GM12878 (cell line): Measurements from ENCODE around the gene METRN. TPM values are rescaled to one million over a fixed set of nuclear protein-coding genes. Genes with fewer than 3 reads are reported as not detected.

Source experiments
- BACH1 ChIP-seq: fragments of 450-650 bp; IDR thresholded peaks from 2 replicates; pipeline ENCODE4 v1.6.1; 2017; ENCODE audit warnings: mild to moderate bottlenecking, borderline replicate concordance
- EZH2 ChIP-seq: IDR thresholded peaks from 2 replicates; pipeline ENCODE4 v1.6.1; 2012; ENCODE audit warnings: low read depth, mild to moderate bottlenecking, control low read depth, inconsistent platforms, low read length, borderline replicate concordance; ENCODE audit not compliant: control insufficient read depth
- LARP7 ChIP-seq: fragments of 450-650 bp; IDR thresholded peaks from 2 replicates; pipeline ENCODE4 v1.6.1; 2017; ENCODE audit warnings: mild to moderate bottlenecking
- MEF2B ChIP-seq: fragments of 450-650 bp; IDR thresholded peaks from 2 replicates; pipeline ENCODE4 v1.6.1; 2018; ENCODE audit warnings: mild to moderate bottlenecking, moderate library complexity; ENCODE audit not compliant: partially characterized antibody, poor library complexity, severe bottlenecking
- MTA3 ChIP-seq: IDR thresholded peaks from 2 replicates; pipeline ENCODE4 v1.6.1; 2012; ENCODE audit warnings: low read length, inconsistent platforms, borderline replicate concordance
- MYC ChIP-seq: IDR thresholded peaks from 2 replicates; pipeline ENCODE4 v1.6.1; 2011; ENCODE audit warnings: mild to moderate bottlenecking, low read length, moderate library complexity, inconsistent platforms; ENCODE audit not compliant: insufficient read depth, insufficient replicate concordance, insufficient read length, severe bottlenecking
- NFIC ChIP-seq: IDR thresholded peaks from 2 replicates; pipeline ENCODE4 v1.6.1; 2012; ENCODE audit warnings: low read depth, mild to moderate bottlenecking, inconsistent platforms, low read length, moderate library complexity
- NR2C1 ChIP-seq: fragments of 450-650 bp; IDR thresholded peaks from 2 replicates; pipeline ENCODE4 v1.6.1; 2017; ENCODE audit warnings: antibody characterized with exemption, mild to moderate bottlenecking, moderate library complexity
- NR2C2 ChIP-seq: IDR thresholded peaks from 2 replicates; pipeline ENCODE4 v1.6.1; 2011; ENCODE audit warnings: borderline replicate concordance, low read depth; ENCODE audit not compliant: control insufficient read depth, insufficient read length
- PAX5 ChIP-seq: IDR thresholded peaks from 2 replicates; pipeline ENCODE4 v1.6.1; 2011; ENCODE audit warnings: low read depth, low read length, borderline replicate concordance
- POLR2AphosphoS5 ChIP-seq: IDR thresholded peaks from 2 replicates; pipeline ENCODE4 v1.6.1; 2011; ENCODE audit warnings: mild to moderate bottlenecking, low read length, inconsistent platforms
- RFX5 ChIP-seq: IDR thresholded peaks from 2 replicates; pipeline ENCODE4 v1.6.1; 2011; ENCODE audit warnings: low read depth, low read length, improper control_type of control experiment
- RUNX3 ChIP-seq: IDR thresholded peaks from 2 replicates; pipeline ENCODE4 v1.6.1; 2012; ENCODE audit warnings: low read length, inconsistent platforms
- SIN3A ChIP-seq: IDR thresholded peaks from 2 replicates; pipeline ENCODE4 v1.6.1; 2012; ENCODE audit warnings: low read depth, low read length, improper control_type of control experiment
- SMAD5 ChIP-seq: IDR thresholded peaks from 2 replicates; pipeline ENCODE4 v1.6.1; 2016; ENCODE audit warnings: antibody characterized with exemption, low read depth
- SMC3 ChIP-seq: IDR thresholded peaks from 2 replicates; pipeline ENCODE4 v1.6.1; 2011; ENCODE audit warnings: low read length, improper control_type of control experiment, borderline replicate concordance
- SPI1 ChIP-seq: IDR thresholded peaks from 2 replicates; pipeline ENCODE4 v1.6.1; 2011; ENCODE audit warnings: low read depth, mild to moderate bottlenecking, low read length, moderate library complexity, borderline replicate concordance; ENCODE audit not compliant: insufficient read depth
- SRF ChIP-seq, 2 experiments: IDR thresholded peaks; 2 replicates each; pipeline ENCODE4 v1.6.1; 2011; ENCODE audit warnings: low read depth in 2 of 2, low read length in 2 of 2, mild to moderate bottlenecking in 1 of 2, moderate library complexity in 1 of 2
- SUZ12 ChIP-seq: fragments of 200-600 bp; sonication (generic); IDR thresholded peaks from one replicate; pipeline ENCODE4 v1.6.1; 2018; ENCODE audit warnings: antibody characterized with exemption, mild to moderate bottlenecking; ENCODE audit not compliant: unreplicated experiment
- TARDBP ChIP-seq: IDR thresholded peaks from 2 replicates; pipeline ENCODE4 v1.6.1; 2016; ENCODE audit warnings: borderline replicate concordance
- TCF12 ChIP-seq: IDR thresholded peaks from 2 replicates; pipeline ENCODE4 v1.6.1; 2011; ENCODE audit warnings: low read depth, mild to moderate bottlenecking, low read length
- TCF3 ChIP-seq: IDR thresholded peaks from 2 replicates; pipeline ENCODE4 v1.6.1; 2012; ENCODE audit warnings: low read depth, mild to moderate bottlenecking, low read length, borderline replicate concordance; ENCODE audit not compliant: insufficient read depth
- polyA plus RNA-seq, 11 experiments: library from polyadenylated mRNA; depleted of rRNA in 4 of 11; unstranded in 6 of 11; stranded (reverse) in 5 of 11; fragments of >200 nt; fragmentation: Nextera tagmentation in 4 of 11; fragmentation: Illumina TruSeq in 1 of 11; extraction: Ambion mirVana in 4 of 11; extraction: Trizol in 1 of 11; gene quantifications; 1 replicate in 1 of 11; 2 replicates in 10 of 11; pipeline versions ENCODE4 v1.2.1 to v1.2.3, GENCODE V29; 2011 to 2016; ENCODE audit warnings: inconsistent platforms in 2 of 11, missing spikeins in 2 of 11, low read depth in 1 of 11
- total RNA-seq, 4 experiments: library from RNA; depleted of rRNA in 3 of 4; stranded (reverse); fragments of >200 nt in 3 of 4; fragmentation: Illumina TruSeq in 1 of 4; extraction: Trizol in 1 of 4; gene quantifications; 2 replicates each; pipeline versions ENCODE4 v1.2.1 to v1.2.3, GENCODE V29; 2013 to 2021
- TF ChIP-seq, protein P1 (sequence below): IDR thresholded peaks from 2 replicates; pipeline ENCODE4 v1.6.1; 2012; ENCODE audit warnings: improper control_type of control experiment, low read depth, low read length; ENCODE audit not compliant: insufficient replicate concordance
- TF ChIP-seq, protein P2 (sequence below): fragments of 450-650 bp; IDR thresholded peaks from 2 replicates; pipeline ENCODE4 v1.6.1; 2017; ENCODE audit warnings: low read depth, mild to moderate bottlenecking, moderate library complexity

The METRN gene
- total and polyA plus RNA-seq, 10 of the 15 experiments (the other 5 are each of a cell fraction or from before 2014, with no cell fraction given) = 0.11 to 12.8 (median 1.1) TPM; not detected in 1

DNA sequence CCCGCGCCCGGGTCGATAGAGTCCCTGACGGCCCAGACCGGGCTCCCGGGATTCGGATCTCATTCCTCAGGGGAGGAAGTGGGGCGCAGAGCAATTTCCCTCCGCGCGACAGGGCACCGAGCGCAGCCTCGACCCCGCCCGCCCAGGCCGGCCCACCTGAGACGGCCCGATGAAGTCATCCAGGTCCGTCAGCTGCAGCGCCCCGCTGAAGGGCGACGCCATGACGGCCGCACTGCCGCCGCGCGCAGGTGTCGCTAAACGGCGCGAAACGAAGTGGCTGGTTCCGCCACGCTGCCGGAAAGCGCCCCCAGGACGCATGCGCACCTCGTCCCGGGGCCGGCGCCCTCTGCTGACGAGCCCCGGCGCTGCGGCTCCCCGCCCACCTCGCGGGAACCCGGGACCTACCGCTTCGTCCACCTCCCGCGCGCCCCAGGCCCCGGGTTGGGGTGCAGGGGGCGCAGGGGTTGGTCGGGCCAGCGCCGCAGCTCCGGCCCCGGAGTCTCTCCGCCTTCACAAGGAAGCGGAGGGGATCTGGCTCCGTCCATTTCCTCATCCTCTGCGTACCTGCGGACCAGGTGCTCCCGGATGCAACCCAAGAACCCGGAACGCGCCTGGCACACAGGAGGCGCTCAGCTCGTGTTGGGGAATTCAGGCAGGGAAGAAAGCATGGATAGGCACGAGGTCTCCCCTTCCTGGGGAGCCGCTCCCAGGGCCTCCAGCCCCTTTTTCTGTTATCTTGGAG lies 26.0 kb downstream of the METRN start, which contains the start of gene CIAO3 (continued):
- TF ChIP-seq RUNX3 = 0 out of 2 replicates have a peak, but pooled peaks have one; percentile 16
- peak; percentile 67; the same call in 1 of the 2 replicates for TF ChIP-seq TCF12
- TF ChIP-seq RFX5 = no peak
- TF ChIP-seq MTA3 = no peak
- no peak for TF ChIP-seq MEF2B
- TF ChIP-seq NR2C2 = no peak
- TF ChIP-seq, protein P1, sequence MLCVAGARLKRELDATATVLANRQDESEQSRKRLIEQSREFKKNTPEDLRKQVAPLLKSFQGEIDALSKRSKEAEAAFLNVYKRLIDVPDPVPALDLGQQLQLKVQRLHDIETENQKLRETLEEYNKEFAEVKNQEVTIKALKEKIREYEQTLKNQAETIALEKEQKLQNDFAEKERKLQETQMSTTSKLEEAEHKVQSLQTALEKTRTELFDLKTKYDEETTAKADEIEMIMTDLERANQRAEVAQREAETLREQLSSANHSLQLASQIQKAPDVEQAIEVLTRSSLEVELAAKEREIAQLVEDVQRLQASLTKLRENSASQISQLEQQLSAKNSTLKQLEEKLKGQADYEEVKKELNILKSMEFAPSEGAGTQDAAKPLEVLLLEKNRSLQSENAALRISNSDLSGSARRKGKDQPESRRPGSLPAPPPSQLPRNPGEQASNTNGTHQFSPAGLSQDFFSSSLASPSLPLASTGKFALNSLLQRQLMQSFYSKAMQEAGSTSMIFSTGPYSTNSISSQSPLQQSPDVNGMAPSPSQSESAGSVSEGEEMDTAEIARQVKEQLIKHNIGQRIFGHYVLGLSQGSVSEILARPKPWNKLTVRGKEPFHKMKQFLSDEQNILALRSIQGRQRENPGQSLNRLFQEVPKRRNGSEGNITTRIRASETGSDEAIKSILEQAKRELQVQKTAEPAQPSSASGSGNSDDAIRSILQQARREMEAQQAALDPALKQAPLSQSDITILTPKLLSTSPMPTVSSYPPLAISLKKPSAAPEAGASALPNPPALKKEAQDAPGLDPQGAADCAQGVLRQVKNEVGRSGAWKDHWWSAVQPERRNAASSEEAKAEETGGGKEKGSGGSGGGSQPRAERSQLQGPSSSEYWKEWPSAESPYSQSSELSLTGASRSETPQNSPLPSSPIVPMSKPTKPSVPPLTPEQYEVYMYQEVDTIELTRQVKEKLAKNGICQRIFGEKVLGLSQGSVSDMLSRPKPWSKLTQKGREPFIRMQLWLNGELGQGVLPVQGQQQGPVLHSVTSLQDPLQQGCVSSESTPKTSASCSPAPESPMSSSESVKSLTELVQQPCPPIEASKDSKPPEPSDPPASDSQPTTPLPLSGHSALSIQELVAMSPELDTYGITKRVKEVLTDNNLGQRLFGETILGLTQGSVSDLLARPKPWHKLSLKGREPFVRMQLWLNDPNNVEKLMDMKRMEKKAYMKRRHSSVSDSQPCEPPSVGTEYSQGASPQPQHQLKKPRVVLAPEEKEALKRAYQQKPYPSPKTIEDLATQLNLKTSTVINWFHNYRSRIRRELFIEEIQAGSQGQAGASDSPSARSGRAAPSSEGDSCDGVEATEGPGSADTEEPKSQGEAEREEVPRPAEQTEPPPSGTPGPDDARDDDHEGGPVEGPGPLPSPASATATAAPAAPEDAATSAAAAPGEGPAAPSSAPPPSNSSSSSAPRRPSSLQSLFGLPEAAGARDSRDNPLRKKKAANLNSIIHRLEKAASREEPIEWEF = peak; percentile 70
- TF ChIP-seq, protein P2, sequence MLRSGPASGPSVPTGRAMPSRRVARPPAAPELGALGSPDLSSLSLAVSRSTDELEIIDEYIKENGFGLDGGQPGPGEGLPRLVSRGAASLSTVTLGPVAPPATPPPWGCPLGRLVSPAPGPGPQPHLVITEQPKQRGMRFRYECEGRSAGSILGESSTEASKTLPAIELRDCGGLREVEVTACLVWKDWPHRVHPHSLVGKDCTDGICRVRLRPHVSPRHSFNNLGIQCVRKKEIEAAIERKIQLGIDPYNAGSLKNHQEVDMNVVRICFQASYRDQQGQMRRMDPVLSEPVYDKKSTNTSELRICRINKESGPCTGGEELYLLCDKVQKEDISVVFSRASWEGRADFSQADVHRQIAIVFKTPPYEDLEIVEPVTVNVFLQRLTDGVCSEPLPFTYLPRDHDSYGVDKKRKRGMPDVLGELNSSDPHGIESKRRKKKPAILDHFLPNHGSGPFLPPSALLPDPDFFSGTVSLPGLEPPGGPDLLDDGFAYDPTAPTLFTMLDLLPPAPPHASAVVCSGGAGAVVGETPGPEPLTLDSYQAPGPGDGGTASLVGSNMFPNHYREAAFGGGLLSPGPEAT = peak; percentile 46; the same call in 1 of the 2 replicates
- TF ChIP-seq SUZ12 = no peak
- peak; percentile 48; the same call in 1 of the 2 replicates for TF ChIP-seq PAX5
- TF ChIP-seq POLR2AphosphoS5 = peak; percentile 51; the same call in 1 of the 2 replicates
- no peak; the same call in 1 of the 2 replicates for TF ChIP-seq SPI1
- peak; percentile 49 for TF ChIP-seq MYC
- TF ChIP-seq BACH1 = peak; percentile 60; the same call in 1 of the 2 replicates
- peak; percentile 29; the same call in 1 of the 2 replicates for TF ChIP-seq SMC3
- peak; percentile 85 for TF ChIP-seq LARP7
- TF ChIP-seq SRF (IDR thresholded peaks at IDR 0.05; ENCODE audit: low read depth in 2 of 2, low read length in 2 of 2) = peak in 1 of 2 experiments; percentile 68; a peak in 2 of 4 replicates
- peak; percentile 60 for TF ChIP-seq NR2C1
- peak; percentile 95 for TF ChIP-seq SIN3A
- peak; percentile 75; the same call in 1 of the 2 replicates for TF ChIP-seq TARDBP
- TF ChIP-seq SMAD5 = no peak
- TF ChIP-seq EZH2 = no peak
- TF ChIP-seq NFIC = no peak
- TF ChIP-seq TCF3 = 0 out of 2 replicates have a peak, but pooled peaks have one; percentile 42
